H9 (cell line): ENCODE data around the gene OSBPL10. TPM values are rescaled to one million over a fixed set of nuclear protein-coding genes. Genes with fewer than 3 reads are reported as not detected.

Experiments used
- DNase-seq: peaks from one replicate; pipeline ENCODE4 v3.0.0-alpha.2; 2017
- H2AFZ ChIP-seq: one replicate; pipeline ENCODE4 v1.6.1; 2013; ENCODE audit warnings: mild to moderate bottlenecking, low read length, control low read depth, moderate library complexity
- H2AK5ac ChIP-seq: 2 replicates; pipeline ENCODE4 v1.6.1; 2013; ENCODE audit warnings: low read length, control low read depth, mixed read lengths; ENCODE audit not compliant: insufficient read length
- H2BK120ac ChIP-seq: one replicate; pipeline ENCODE4 v1.6.1; 2013; ENCODE audit warnings: low read depth, mild to moderate bottlenecking, low read length, control low read depth, inconsistent platforms; ENCODE audit not compliant: poor library complexity, severe bottlenecking
- H2BK12ac ChIP-seq: 2 replicates; pipeline ENCODE4 v1.6.1; 2013; ENCODE audit warnings: low read length, control low read depth, mixed read lengths, low read depth; ENCODE audit not compliant: insufficient read length
- H2BK15ac ChIP-seq: 2 replicates; pipeline ENCODE4 v1.6.1; 2013; ENCODE audit warnings: low read depth, low read length, control low read depth
- H2BK20ac ChIP-seq: one replicate; pipeline ENCODE4 v1.6.1; 2013; ENCODE audit warnings: low read depth, mild to moderate bottlenecking, low read length, control low read depth, inconsistent platforms; ENCODE audit not compliant: poor library complexity, severe bottlenecking
- H2BK5ac ChIP-seq: 2 replicates; pipeline ENCODE4 v1.6.1; 2013; ENCODE audit warnings: low read length, control low read depth, mixed read lengths; ENCODE audit not compliant: insufficient read length
- H3K14ac ChIP-seq: 2 replicates; pipeline ENCODE4 v1.6.1; 2013; ENCODE audit warnings: low read length, control low read depth; ENCODE audit not compliant: insufficient read depth
- H3K18ac ChIP-seq: 2 replicates; pipeline ENCODE4 v1.6.1; 2013; ENCODE audit warnings: low read depth, mild to moderate bottlenecking, mixed read lengths, low read length, control low read depth; ENCODE audit not compliant: insufficient read length
- H3K23ac ChIP-seq: 2 replicates; pipeline ENCODE4 v1.6.1; 2013; ENCODE audit warnings: low read length, control low read depth, mixed read lengths, low read depth; ENCODE audit not compliant: insufficient read length
- H3K23me2 ChIP-seq: 2 replicates; pipeline ENCODE4 v1.6.1; 2013; ENCODE audit warnings: low read depth, mild to moderate bottlenecking, mixed read lengths, low read length, control low read depth; ENCODE audit not compliant: insufficient read length, poor library complexity, severe bottlenecking
- H3K27ac ChIP-seq: 2 replicates; pipeline ENCODE4 v1.5.1; 2013; ENCODE audit warnings: low read length, control low read depth, mixed read lengths, low read depth; ENCODE audit not compliant: insufficient read length
- H3K27me3 ChIP-seq: 2 replicates; pipeline ENCODE4 v1.6.1; 2013; ENCODE audit warnings: low read length, control low read depth, inconsistent platforms; ENCODE audit not compliant: insufficient read depth
- H3K4ac ChIP-seq: 2 replicates; pipeline ENCODE4 v1.6.1; 2013; ENCODE audit warnings: low read depth, mild to moderate bottlenecking, control low read depth, inconsistent platforms, low read length, moderate library complexity
- H3K4me1 ChIP-seq: 2 replicates; pipeline ENCODE4 v1.6.1; 2013; ENCODE audit warnings: low read length, control low read depth, inconsistent platforms; ENCODE audit not compliant: insufficient read depth
- H3K4me2 ChIP-seq: 2 replicates; pipeline ENCODE4 v1.6.1; 2013; ENCODE audit warnings: low read length, control low read depth, mixed read lengths; ENCODE audit not compliant: insufficient read length, insufficient read depth
- H3K56ac ChIP-seq: 2 replicates; pipeline ENCODE4 v1.6.1; 2013; ENCODE audit warnings: low read depth, mild to moderate bottlenecking, mixed read lengths, low read length, control low read depth; ENCODE audit not compliant: insufficient read length
- H3K79me1 ChIP-seq: 2 replicates; pipeline ENCODE4 v1.6.1; 2013; ENCODE audit warnings: low read depth, mild to moderate bottlenecking, moderate library complexity, low read length, control low read depth, inconsistent platforms; ENCODE audit not compliant: insufficient read depth, poor library complexity, severe bottlenecking
- H3K79me2 ChIP-seq: 2 replicates; pipeline ENCODE4 v1.6.1; 2013; ENCODE audit warnings: low read length, control low read depth, inconsistent platforms; ENCODE audit not compliant: insufficient read depth
- H3K9ac ChIP-seq: 2 replicates; pipeline ENCODE4 v1.6.1; 2013; ENCODE audit warnings: low read length, control low read depth, mixed read lengths; ENCODE audit not compliant: insufficient read length; ENCODE audit errors: extremely low read depth
- H3K9me3 ChIP-seq: one replicate; pipeline ENCODE4 v1.6.1; 2013; ENCODE audit warnings: low read depth, low read length, inconsistent platforms; ENCODE audit not compliant: control insufficient read depth
- H3T11ph ChIP-seq: one replicate; pipeline ENCODE4 v1.6.1; 2013; ENCODE audit warnings: mild to moderate bottlenecking, low read length, control low read depth, inconsistent platforms
- H4K20me1 ChIP-seq: one replicate; pipeline ENCODE4 v1.6.1; 2013; ENCODE audit not compliant: control insufficient read depth, insufficient read length, insufficient read depth
- H4K5ac ChIP-seq: 2 replicates; pipeline ENCODE4 v1.6.1; 2013; ENCODE audit warnings: low read depth, mild to moderate bottlenecking, mixed read lengths, low read length, control low read depth; ENCODE audit not compliant: insufficient read length
- H4K8ac ChIP-seq: replicated peaks from 2 replicates; pipeline ENCODE4 v1.6.1; 2013; ENCODE audit warnings: low read length, control low read depth, mixed read lengths, low read depth; ENCODE audit not compliant: insufficient read length
- H4K91ac ChIP-seq: 2 replicates; pipeline ENCODE4 v1.6.1; 2013; ENCODE audit warnings: low read depth, mild to moderate bottlenecking, moderate library complexity, mixed read lengths, low read length, control low read depth; ENCODE audit not compliant: insufficient read length
- H3K27ac Mint-ChIP-seq, 3 experiments: 2 replicates in 2 of 3; 3 replicates in 1 of 3; pipeline ENCODE4 v1.8.0; 2020 to 2021; ENCODE audit warnings: mixed read lengths in 3 of 3, mild to moderate bottlenecking in 1 of 3, moderate library complexity in 1 of 3
- H3K27me3 Mint-ChIP-seq: 2 replicates; pipeline ENCODE4 v1.8.0; 2021; ENCODE audit warnings: low read depth, mild to moderate bottlenecking, moderate library complexity, mixed read lengths
- H3K36me3 Mint-ChIP-seq, 3 experiments: 2 replicates in 2 of 3; 3 replicates in 1 of 3; pipeline ENCODE4 v1.8.0; 2020 to 2021; ENCODE audit warnings: low read depth in 3 of 3, mixed read lengths in 3 of 3; ENCODE audit not compliant: insufficient read depth in 1 of 3
- H3K4me1 Mint-ChIP-seq, 2 experiments: 2 replicates each; pipeline ENCODE4 v1.8.0; 2020; ENCODE audit warnings: mixed read lengths in 2 of 2
- H3K4me3 Mint-ChIP-seq, 2 experiments: 2 replicates in 1 of 2; 3 replicates in 1 of 2; pipeline ENCODE4 v1.8.0; 2020 to 2021; ENCODE audit warnings: mild to moderate bottlenecking in 2 of 2, mixed read lengths in 2 of 2, moderate library complexity in 1 of 2
- H3K9me3 Mint-ChIP-seq, 2 experiments: 2 replicates in 1 of 2; 3 replicates in 1 of 2; pipeline ENCODE4 v1.8.0; 2020; ENCODE audit warnings: mild to moderate bottlenecking in 2 of 2, mixed read lengths in 2 of 2, moderate library complexity in 1 of 2
- CTCF ChIP-seq: fragments of 200-600 bp; sonication (generic); conservative IDR thresholded peaks from 3 replicates; pipeline ENCODE4 v1.8.0; 2021; ENCODE audit warnings: antibody characterized with exemption, mild to moderate bottlenecking
- WGBS: extraction: QIAGEN DNeasy Blood & Tissue Kit; methylation state at CpG from one replicate; pipeline ENCODE4 v1.1.7; 2013; ENCODE audit warnings: missing lambda C conversion rate, low lambda C conversion rate, mixed read lengths; ENCODE audit not compliant: insufficient read length; ENCODE audit errors: extremely low coverage; 5-methylcytosine and 5-hydroxymethylcytosine counted together
- total RNA-seq: library from RNA; stranded (reverse); gene quantifications from 2 replicates; pipeline ENCODE4 v1.2.1, GENCODE V29; 2021

The OSBPL10 gene
- total RNA-seq, 1 experiment from 2014 or later = 42.7 TPM

DNA sequence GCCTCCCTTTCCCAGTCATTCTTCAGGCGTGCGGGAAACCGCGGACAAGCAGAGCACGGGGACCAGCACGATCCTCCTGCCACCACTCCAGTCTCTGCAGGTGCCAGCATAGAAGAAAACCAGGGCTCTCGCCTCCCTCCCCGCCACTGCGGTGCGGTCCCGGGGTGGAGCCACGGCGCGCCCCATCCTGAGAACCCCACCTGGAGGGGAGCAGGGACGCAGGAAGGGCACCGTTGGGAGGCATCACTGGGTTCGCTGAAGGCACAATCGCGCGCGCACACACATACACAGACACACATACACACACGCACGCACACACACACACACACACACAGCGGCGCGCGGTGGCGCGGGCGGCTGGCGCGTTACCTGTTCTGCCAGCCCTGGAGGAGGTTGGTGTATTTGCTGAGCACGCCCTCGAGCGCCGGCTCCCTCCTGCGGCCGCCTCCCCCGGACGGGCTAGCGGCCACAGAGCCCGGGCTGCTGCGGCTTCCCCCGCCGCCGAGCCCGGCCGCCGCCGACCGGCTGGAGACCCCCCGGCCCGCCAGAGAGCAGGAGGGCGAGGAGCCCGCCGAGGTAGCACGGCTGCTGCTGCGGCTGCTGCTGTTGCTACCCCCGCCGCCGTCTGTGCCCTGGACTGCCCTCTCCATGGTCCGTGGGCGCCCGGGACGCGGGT is 394 bp downstream of the OSBPL10 start:
- H3K4me1 Mint-ChIP-seq = peaks cover 16 to 33% of the 10 kb centered on the region in 2 experiments
- TF ChIP-seq CTCF = peak; percentile 18; the same call in 2 of the 3 replicates
- peak overlapping the region; percentile 55 to 93 (median 69); a peak in 5 of 7 replicates for H3K27ac Mint-ChIP-seq

More for the DNA sequence above, 394 bp downstream of the OSBPL10 start:
- 0 out of 2 replicates have a peak, but pooled peaks cover 1% of the 10 kb centered on the region for H3K27me3 ChIP-seq
- H3K14ac ChIP-seq = 0 out of 2 replicates have a peak overlapping the region, but pooled peaks have one; percentile 3
- H3K9ac ChIP-seq = peak overlapping the region; percentile 60
- no peak overlapping the region for H3T11ph ChIP-seq
- peaks cover 13% of the 10 kb centered on the region; the same call in 1 of the 2 replicates for H3K79me2 ChIP-seq
- peak overlapping the region; percentile 79 for H3K4me2 ChIP-seq
- H4K91ac ChIP-seq = no peak overlapping the region
- H3K79me1 ChIP-seq = no peaks in the 10 kb centered on the region
- H3K23me2 ChIP-seq = peaks cover 14% of the 10 kb centered on the region
- H2BK120ac ChIP-seq = no peak overlapping the region
- H3K9me3 ChIP-seq = no peaks in the 10 kb centered on the region
- H2BK20ac ChIP-seq = no peak overlapping the region
- no peak overlapping the region for H4K8ac ChIP-seq
- no peak overlapping the region for H2BK15ac ChIP-seq
- Mint-ChIP-seq H3K36me3 (peaks cover 8 to 17% (median 11%) of the 10 kb centered on the region in 3 experiments), H3K27me3 (peaks cover 10% of the 10 kb centered on the region), H3K4me3 (peak overlapping the region; percentile 90 to 94), H3K9me3 (no peaks in the 10 kb centered on the region)
- H3K18ac ChIP-seq = peak overlapping the region; percentile 71
- no peak overlapping the region for H3K4ac ChIP-seq
- no peak overlapping the region for H3K27ac ChIP-seq
- H2BK12ac ChIP-seq = no peak overlapping the region
- H4K5ac ChIP-seq = no peak overlapping the region
- no peaks in the 10 kb centered on the region; the same call in 1 of the 2 replicates for H3K4me1 ChIP-seq
- H3K23ac ChIP-seq = no peak overlapping the region
- H2AK5ac ChIP-seq = no peak overlapping the region
- H4K20me1 ChIP-seq = no peaks in the 10 kb centered on the region
- no CpG with 5 or more reads among the region's 66 CpGs for WGBS
- peak; percentile 80 for DNase-seq
- no peak overlapping the region for H2AFZ ChIP-seq
- H3K56ac ChIP-seq = no peak overlapping the region
- no peak overlapping the region for H2BK5ac ChIP-seq
